ENCODE measurements around the gene NRCAM.
A peak's percentile ranks its signal among the peaks of the same experiment; 100 is the strongest.
"Not testable (repeated sequence)": the region's sequence is repeated elsewhere in the genome, so short reads cannot be mapped to it uniquely, and the experiment has no call there.

The NRCAM gene

GRCh38 chr7:108272891-108273290 lies 183.3 kb downstream of the NRCAM start:
- DNase-seq, result not testable (repeated sequence)

- no peak for DNase-seq
Measured at GRCh38 chr7:108270385-108271015, 185.7 kb downstream of the NRCAM start.

GRCh38 chr7:108268200-108268820 lies 187.9 kb downstream of the NRCAM start:
- no peak for DNase-seq

- DNase-seq, result no peak
Measured at GRCh38 chr7:108267615-108268014, 188.6 kb downstream of the NRCAM start.

- DNase-seq, result no peak
Measured at GRCh38 chr7:108266491-108266890, 189.7 kb downstream of the NRCAM start.

GRCh38 chr7:108266035-108266434 lies 190.2 kb downstream of the NRCAM start:
- DNase-seq, result no peak

GRCh38 chr7:108265007-108265406 lies 191.2 kb downstream of the NRCAM start:
- DNase-seq, result no peak

- no peak for DNase-seq
Measured at GRCh38 chr7:108263425-108263824, 192.8 kb downstream of the NRCAM start.

- DNase-seq, result no peak
Measured at GRCh38 chr7:108261560-108262255, 194.5 kb downstream of the NRCAM start.

- DNase-seq, result not testable (repeated sequence)
Measured at GRCh38 chr7:108259447-108259846, 196.8 kb downstream of the NRCAM start.

GRCh38 chr7:108257954-108258353 lies 198.3 kb downstream of the NRCAM start:
- DNase-seq, result no peak

- DNase-seq, result no peak
Measured at GRCh38 chr7:108254259-108254658, 202.0 kb downstream of the NRCAM start.

GRCh38 chr7:108253275-108254044 lies 202.8 kb downstream of the NRCAM start:
- peak; percentile 25 for DNase-seq

GRCh38 chr7:108252177-108252576 lies 204.1 kb downstream of the NRCAM start:
- DNase-seq, result no peak

- DNase-seq, result no peak
Measured at GRCh38 chr7:108251700-108252099, 204.5 kb downstream of the NRCAM start.

GRCh38 chr7:108249453-108249852 lies 206.8 kb downstream of the NRCAM start:
- DNase-seq, result no peak

- DNase-seq, result no peak
Measured at GRCh38 chr7:108248821-108249220, 207.4 kb downstream of the NRCAM start.

GRCh38 chr7:108248418-108248817 lies 207.8 kb downstream of the NRCAM start:
- DNase-seq, result no peak

GRCh38 chr7:108247614-108248013 lies 208.6 kb downstream of the NRCAM start:
- no peak for DNase-seq

- DNase-seq, result peak; percentile 89
Measured at GRCh38 chr7:108246227-108246837, 209.9 kb downstream of the NRCAM start.

GRCh38 chr7:108245523-108246226 lies 210.6 kb downstream of the NRCAM start:
- no peak for DNase-seq

- DNase-seq, result no peak
Measured at GRCh38 chr7:108244110-108244509, 212.1 kb downstream of the NRCAM start.
